Measurements from ENCODE around the gene LST1. TPM values are rescaled to one million over a fixed set of nuclear protein-coding genes. Genes with fewer than 3 reads are reported as not detected.

LST1 gene
- total and polyA plus RNA-seq, 2 of the 8 experiments (the other 6 are each of a cell fraction or from before 2014, with no cell fraction given) = not detected

DNA sequence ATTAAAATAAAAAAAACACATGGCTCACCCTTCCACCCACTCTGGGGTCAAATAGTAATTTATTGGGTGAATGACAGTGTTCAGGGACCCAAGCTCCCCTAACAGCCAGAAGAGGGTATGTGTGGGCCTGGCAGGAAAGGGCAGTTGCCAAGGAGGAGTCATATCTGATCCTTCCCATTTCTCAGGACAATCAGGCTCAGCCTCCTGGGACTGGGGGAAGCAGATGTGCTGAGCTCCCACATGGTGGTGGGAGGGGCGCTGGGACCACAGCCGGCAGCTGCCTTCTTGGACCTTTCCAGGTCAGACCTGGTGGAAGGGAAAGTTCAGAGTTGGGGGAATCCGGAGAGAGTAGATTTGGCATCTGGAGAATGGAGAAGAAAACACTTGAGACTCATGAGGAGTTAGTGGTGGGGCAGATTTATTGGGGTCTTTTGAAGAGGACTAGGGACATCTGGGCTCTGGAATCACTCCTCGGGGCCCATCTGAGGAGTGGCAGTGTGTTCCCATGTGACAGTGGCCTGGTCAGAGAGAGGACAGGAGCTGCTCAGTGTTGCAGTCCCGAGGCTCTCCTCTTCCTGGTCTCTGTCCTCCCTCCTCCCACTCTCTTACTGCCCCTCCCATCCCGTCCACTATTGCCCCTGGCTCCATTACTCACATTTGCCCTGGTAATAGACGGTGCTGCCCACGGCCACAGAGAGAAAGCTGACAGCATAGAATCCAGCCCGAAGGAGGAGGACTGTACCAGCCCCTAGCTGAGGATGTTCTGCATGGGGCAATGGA, 3.0 kb downstream of the LST1 start:
- Histone ChIP-seq H3K18ac (ENCODE audit: extremely low read depth, low read length) (no peak overlapping the region), H3K9ac (replicated peaks in 1 of 4; ENCODE audit: extremely low read depth in 1 of 4, low read depth in 3 of 4, low read length in 3 of 4) (no peak overlapping the region), H3K4me1 (replicated peaks in 1 of 4; ENCODE audit: control insufficient read depth in 3 of 4, insufficient read depth in 4 of 4, low read length in 3 of 4) (peaks cover 0 to 4% (median 0%) of the 10 kb centered on the region in 4 experiments; a peak in 1 of 7 replicates), H3K79me1 (ENCODE audit: low read depth, low read length) (no peaks in the 10 kb centered on the region), H4K20me1 (replicated peaks in 1 of 2; ENCODE audit: control insufficient read depth in 1 of 2, insufficient read depth in 2 of 2, low read length in 2 of 2) (no peaks in the 10 kb centered on the region), H4K91ac (replicated peaks; ENCODE audit: insufficient read length, low read length) (no peak overlapping the region), H4K8ac (ENCODE audit: extremely low read depth, insufficient read depth, low read length) (no peak overlapping the region), H3K79me2 (ENCODE audit: control insufficient read depth in 1 of 2, insufficient read depth in 2 of 2, low read length in 2 of 2) (no peaks in the 10 kb centered on the region), H3K9me3 (ENCODE audit: insufficient read depth in 2 of 2, low read depth in 1 of 2, low read length in 1 of 2) (no peaks in the 10 kb centered on the region), H3K4me2 (ENCODE audit: insufficient read depth in 1 of 2, low read depth in 2 of 2, low read length in 2 of 2) (no peak overlapping the region), H3K23me2 (ENCODE audit: low read depth, low read length) (0 out of 2 replicates have a peak, but pooled peaks cover 2% of the 10 kb centered on the region), H3K27ac (ENCODE audit: low read depth, low read length) (no peak overlapping the region), H3K4me3 (ENCODE audit: extremely low read depth in 1 of 4, insufficient read depth in 2 of 4, low read depth in 3 of 4, low read length in 4 of 4) (no peak overlapping the region), H2BK12ac (ENCODE audit: low read depth, low read length) (no peak overlapping the region), H3K4ac (replicated peaks; ENCODE audit: insufficient read length, low read depth, low read length) (no peak overlapping the region), H3K27me3 (replicated peaks in 1 of 4; ENCODE audit: control insufficient read depth in 3 of 4, extremely low read depth in 1 of 4, insufficient read depth in 3 of 4, low read length in 3 of 4) (no peaks in the 10 kb centered on the region), H2BK120ac (replicated peaks; ENCODE audit: low read depth, low read length) (no peak overlapping the region), H2BK20ac (ENCODE audit: low read length) (no peak overlapping the region), H2BK15ac (ENCODE audit: low read length) (no peak overlapping the region), H2BK5ac (ENCODE audit: low read depth, low read length) (no peak overlapping the region), H2AFZ (ENCODE audit: low read length) (no peak overlapping the region), H3K56ac (replicated peaks; ENCODE audit: insufficient read length, low read depth, low read length) (no peak overlapping the region), H3K14ac (ENCODE audit: insufficient read length) (no peak overlapping the region), H3K36me3 (ENCODE audit: control insufficient read depth in 2 of 4, insufficient read depth in 4 of 4, low read length in 3 of 4) (no peaks in the 10 kb centered on the region), H2AK5ac (ENCODE audit: low read depth, low read length) (no peak overlapping the region), H4K5ac (ENCODE audit: insufficient read length, low read depth, low read length) (no peak overlapping the region), H3K23ac (ENCODE audit: insufficient read length) (no peak overlapping the region)
- CTCF ChIA-PET (ENCODE audit: partially characterized antibody) = interaction anchor here (0.7 to 22.0 kb wide), 5 partner anchors 3 to 40 kb away, joined by 3 to 640 read pairs (median 254); partner anchors contain the start of genes ATP6V1G2, LST1, LTB and NCR3
- no peak for DNase-seq (ENCODE audit: low read depth in 1 of 2, low spot score in 2 of 2)
- no peak for TF ChIP-seq RFX5 (IDR thresholded peaks at IDR 0.05; ENCODE audit: borderline replicate concordance, low read depth, low read length)
- 76% methylated on average over 8 of the region's 9 CpGs; no CpG with 5 or more reads in 1 of the 2 experiments for WGBS, 2 experiments (ENCODE audit: extremely low coverage in 1 of 2, insufficient coverage in 1 of 2, insufficient read length in 1 of 2, insufficient replicate concordance in 2 of 2, low coverage in 1 of 2, low lambda C conversion rate in 2 of 2, missing lambda C conversion rate in 1 of 2)
- POLR2A ChIA-PET (ENCODE audit: partially characterized antibody) = interaction anchor here (0.6 to 3.1 kb wide), 8 partner anchors 9 to 60 kb away, joined by 3 to 10 read pairs (median 6); partner anchors contain the start of genes DDX39B, MCCD1 and TNF
- FAIRE-seq = no peak
